B cell (primary cell): ENCODE results near the gene CFHR5. TPM values are rescaled to one million over a fixed set of nuclear protein-coding genes. Genes with fewer than 3 reads are reported as not detected.

Experiments used
- ATAC-seq: fragments of 200-7000 bp; cut with Tn5 transposase; one replicate; pipeline ENCODE4 v1.10.0; 2021; ENCODE audit warnings: low read depth, mild to moderate bottlenecking, moderate number of reproducible peaks, moderate library complexity
- CTCF ChIA-PET: fragments of 350-600 bp; sonication (Branson Sonifier 250); formaldehyde crosslinking; loops from one replicate; lab custom pipeline; 2021; ENCODE audit warnings: antibody characterized with exemption, inconsistent platforms; lab: Charles Lee
- POLR2A ChIA-PET: fragments of 350-600 bp; sonication (Branson Sonifier 250); formaldehyde crosslinking; loops from one replicate; lab custom pipeline; 2021; ENCODE audit warnings: antibody characterized with exemption; lab: Charles Lee
- DNase-seq: peaks from one replicate; pipeline ENCODE4 v3.0.0; 2013
- H2AFZ ChIP-seq: 2 replicates; pipeline ENCODE4 v1.6.1; 2012; ENCODE audit warnings: mild to moderate bottlenecking, low read depth, low read length; ENCODE audit not compliant: insufficient read depth, poor library complexity, severe bottlenecking
- H3K27ac ChIP-seq, 2 donors: 1 replicate in 1 of 2; 2 replicates in 1 of 2; pipeline ENCODE4 v1.5.1; 2012 to 2013; ENCODE audit warnings: low read length in 2 of 2, mild to moderate bottlenecking in 2 of 2, moderate library complexity in 1 of 2
- H3K27me3 ChIP-seq, 4 experiments: fragments of 200-600 bp in 1 of 4; sonication (generic) in 1 of 4; replicated peaks in 1 of 4; 1 replicate in 2 of 4; 2 replicates in 2 of 4; pipeline versions ENCODE4 v1.6.1 to v1.7.0; 2013 to 2016; ENCODE audit warnings: low read length in 3 of 4, mild to moderate bottlenecking in 2 of 4, mixed read lengths in 1 of 4, moderate library complexity in 1 of 4; ENCODE audit not compliant: insufficient read depth in 4 of 4, control insufficient read depth in 3 of 4; ENCODE audit errors: control extremely low read depth in 1 of 4
- H3K36me3 ChIP-seq, 2 experiments: replicated peaks in 1 of 2; 1 replicate in 1 of 2; 2 replicates in 1 of 2; pipeline versions ENCODE4 v1.6.1 to v1.7.1; 2013; ENCODE audit warnings: low read length in 1 of 2; ENCODE audit not compliant: insufficient read depth in 2 of 2, control insufficient read depth in 1 of 2; ENCODE audit errors: control extremely low read depth in 1 of 2, extremely low read depth in 1 of 2
- H3K4me1 ChIP-seq, 2 donors: fragments of 200-600 bp in 1 of 2; sonication (generic) in 1 of 2; 1 replicate in 1 of 2; 2 replicates in 1 of 2; pipeline versions ENCODE4 v1.5.1 to v1.6.1; 2013 to 2017; ENCODE audit warnings: low read length in 2 of 2; ENCODE audit not compliant: control insufficient read depth in 2 of 2, insufficient read depth in 2 of 2
- H3K4me2 ChIP-seq: replicated peaks from 2 replicates; pipeline ENCODE3; 2012; ENCODE audit warnings: mild to moderate bottlenecking, low read depth, low read length; ENCODE audit not compliant: poor library complexity, severe bottlenecking
- H3K4me3 ChIP-seq, 5 experiments: fragments of 200-600 bp in 1 of 5; sonication (generic) in 1 of 5; 1 replicate in 3 of 5; 2 replicates in 2 of 5; pipeline versions ENCODE4 v1.5.1 to v1.7.0; 2011 to 2016; ENCODE audit warnings: low read length in 4 of 5, mild to moderate bottlenecking in 4 of 5, low read depth in 2 of 5, control low read depth in 1 of 5, moderate library complexity in 1 of 5; ENCODE audit not compliant: insufficient read depth in 1 of 5; ENCODE audit errors: control extremely low read depth in 1 of 5, extremely low read depth in 1 of 5
- H3K79me2 ChIP-seq: fragments of 200-600 bp; sonication (generic); one replicate; pipeline ENCODE4 v1.6.0; 2016; ENCODE audit warnings: low read length; ENCODE audit not compliant: control insufficient read depth, insufficient read depth
- H3K9ac ChIP-seq: fragments of 200-600 bp; sonication (generic); 2 replicates; pipeline ENCODE4 v1.6.1; 2017; ENCODE audit warnings: mild to moderate bottlenecking, low read length, moderate library complexity
- H3K9me3 ChIP-seq, 3 donors: one replicate each; pipeline versions ENCODE4 v1.6.1 to v1.7.1; 2013; ENCODE audit warnings: low read length in 2 of 3; ENCODE audit not compliant: control insufficient read depth in 2 of 3, insufficient read depth in 1 of 3; ENCODE audit errors: control extremely low read depth in 1 of 3
- H4K20me1 ChIP-seq: 2 replicates; pipeline ENCODE4 v1.6.0; 2012; ENCODE audit warnings: mild to moderate bottlenecking, low read length; ENCODE audit not compliant: insufficient read depth, control insufficient read depth, poor library complexity, severe bottlenecking
- H3K27ac Mint-ChIP-seq: one replicate; pipeline ENCODE4 v1.8.0; 2021; ENCODE audit warnings: mixed read lengths
- H3K27me3 Mint-ChIP-seq: one replicate; pipeline ENCODE4 v1.8.0; 2021; ENCODE audit warnings: mixed read lengths
- H3K4me1 Mint-ChIP-seq: one replicate; pipeline ENCODE4 v1.8.0; 2021; ENCODE audit warnings: mixed read lengths
- H3K4me3 Mint-ChIP-seq: one replicate; pipeline ENCODE4 v1.8.0; 2021; ENCODE audit warnings: mixed read lengths
- H3K9me3 Mint-ChIP-seq: one replicate; pipeline ENCODE4 v1.8.0; 2022; ENCODE audit warnings: mixed read lengths; ENCODE audit not compliant: insufficient read depth
- EZH2 ChIP-seq: IDR thresholded peaks from 2 replicates; pipeline ENCODE4 v1.6.1; 2012; ENCODE audit warnings: borderline replicate concordance, low read depth, mild to moderate bottlenecking, moderate library complexity, low read length; ENCODE audit not compliant: insufficient read depth, poor library complexity, severe bottlenecking
- WGBS: methylation state at CpG from one replicate; pipeline ENCODE4 v1.1.5; 2013; ENCODE audit warnings: missing lambda C conversion rate; ENCODE audit not compliant: insufficient coverage; 5-methylcytosine and 5-hydroxymethylcytosine counted together
- intact Hi-C: fragments of 100-400 bp; cut with micrococcal nuclease; formaldehyde crosslinking; loops from one replicate; pipeline ENCODE4 v1.10.0; 2022
- polyA plus RNA-seq: library from polyadenylated mRNA; depleted of rRNA; stranded (reverse); fragments of >200 nt; gene quantifications from 2 replicates; pipeline ENCODE4 v1.2.3, GENCODE V29; 2012
- total RNA-seq, 2 donors: library from RNA; stranded (reverse); fragments of 120-200 nt in 1 of 2; gene quantifications; 1 replicate in 1 of 2; 2 replicates in 1 of 2; pipeline versions ENCODE4 v1.2.3 to v1.2.4, GENCODE V29; 2013 to 2022
- TF ChIP-seq, protein P1 (sequence below): fragments of 200-600 bp; IDR thresholded peaks from one replicate; pipeline ENCODE4 v1.8.0; 2022; ENCODE audit warnings: antibody characterized with exemption, mild to moderate bottlenecking

The CFHR5 gene
- total and polyA plus RNA-seq, 2 donors (not counting 1 experiment from before 2014, with no cell fraction given): not detected

GRCh38 chr1:197008861-197009260, 31.5 kb downstream of the CFHR5 start:
- Histone ChIP-seq H3K36me3 (no peaks in the 10 kb centered on the region), H3K27ac (no peak overlapping the region), H3K27me3 (no peaks in the 10 kb centered on the region), H2AFZ (no peak overlapping the region), H3K9me3 (peaks cover 0 to 3% (median 0%) of the 10 kb centered on the region in 3 donors), H3K4me1 (no peaks in the 10 kb centered on the region), H3K9ac (no peak overlapping the region), H3K4me2 (no peak overlapping the region), H4K20me1 (no peaks in the 10 kb centered on the region), H3K4me3 (no peak overlapping the region), H3K79me2 (no peaks in the 10 kb centered on the region)
- ATAC-seq (no peak), DNase-seq (no peak)
- 71% methylated on average over 1 of the region's 6 CpGs for WGBS
- ChIA-PET CTCF (no interaction called here), POLR2A (no interaction called here)
- Mint-ChIP-seq H3K4me1 (no peaks in the 10 kb centered on the region), H3K27ac (no peak overlapping the region), H3K27me3 (no peaks in the 10 kb centered on the region), H3K9me3 (peaks cover 6% of the 10 kb centered on the region), H3K4me3 (no peak overlapping the region)
- intact Hi-C loops: no loop called here
- no peak for TF ChIP-seq EZH2
- TF ChIP-seq, protein P1, sequence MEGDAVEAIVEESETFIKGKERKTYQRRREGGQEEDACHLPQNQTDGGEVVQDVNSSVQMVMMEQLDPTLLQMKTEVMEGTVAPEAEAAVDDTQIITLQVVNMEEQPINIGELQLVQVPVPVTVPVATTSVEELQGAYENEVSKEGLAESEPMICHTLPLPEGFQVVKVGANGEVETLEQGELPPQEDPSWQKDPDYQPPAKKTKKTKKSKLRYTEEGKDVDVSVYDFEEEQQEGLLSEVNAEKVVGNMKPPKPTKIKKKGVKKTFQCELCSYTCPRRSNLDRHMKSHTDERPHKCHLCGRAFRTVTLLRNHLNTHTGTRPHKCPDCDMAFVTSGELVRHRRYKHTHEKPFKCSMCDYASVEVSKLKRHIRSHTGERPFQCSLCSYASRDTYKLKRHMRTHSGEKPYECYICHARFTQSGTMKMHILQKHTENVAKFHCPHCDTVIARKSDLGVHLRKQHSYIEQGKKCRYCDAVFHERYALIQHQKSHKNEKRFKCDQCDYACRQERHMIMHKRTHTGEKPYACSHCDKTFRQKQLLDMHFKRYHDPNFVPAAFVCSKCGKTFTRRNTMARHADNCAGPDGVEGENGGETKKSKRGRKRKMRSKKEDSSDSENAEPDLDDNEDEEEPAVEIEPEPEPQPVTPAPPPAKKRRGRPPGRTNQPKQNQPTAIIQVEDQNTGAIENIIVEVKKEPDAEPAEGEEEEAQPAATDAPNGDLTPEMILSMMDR: no peak

DNA sequence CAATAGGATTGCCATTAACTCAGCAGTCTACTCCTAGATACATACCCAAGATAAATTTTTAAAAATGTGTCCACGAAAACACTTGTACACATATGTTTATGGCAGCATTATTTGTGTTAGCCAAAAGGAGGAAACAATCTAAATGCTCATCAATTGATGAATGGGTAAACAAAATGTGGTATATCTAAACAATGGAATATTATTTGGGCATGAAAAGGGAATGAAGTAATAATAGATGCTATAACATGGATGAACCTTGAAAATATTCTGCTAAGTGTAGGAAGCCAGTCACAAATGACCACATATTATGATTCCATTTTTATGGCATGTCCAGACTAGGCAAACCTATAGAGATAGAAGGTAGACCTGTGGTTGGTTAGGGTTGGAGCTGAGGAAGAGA, 34.3 kb downstream of the CFHR5 start:
- no peaks in the 10 kb centered on the region for H4K20me1 ChIP-seq
- DNase-seq (no peak), ATAC-seq (no peak)
- no peak overlapping the region for H3K4me3 ChIP-seq
- no peak overlapping the region for H3K27ac Mint-ChIP-seq
- no peak overlapping the region for H3K4me3 Mint-ChIP-seq
- H3K4me2 ChIP-seq: no peak overlapping the region
- no peak overlapping the region for H2AFZ ChIP-seq
- TF ChIP-seq EZH2: no peak
- no peaks in the 10 kb centered on the region for H3K79me2 ChIP-seq
- no peak overlapping the region for H3K9ac ChIP-seq
- H3K4me1 Mint-ChIP-seq: no peaks in the 10 kb centered on the region
- no peaks in the 10 kb centered on the region for H3K27me3 ChIP-seq
- intact Hi-C loops: no loop called here
- no peaks in the 10 kb centered on the region for H3K36me3 ChIP-seq
- no peaks in the 10 kb centered on the region for H3K27me3 Mint-ChIP-seq
- H3K4me1 ChIP-seq: no peaks in the 10 kb centered on the region
- ChIA-PET CTCF (no interaction called here), POLR2A (no interaction called here)
- H3K9me3 ChIP-seq: peaks cover 0 to 3% (median 0%) of the 10 kb centered on the region in 3 donors
- H3K9me3 Mint-ChIP-seq: peaks cover 6% of the 10 kb centered on the region
- WGBS: no CpG with 5 or more reads among the region's 1 CpG
- no peak overlapping the region for H3K27ac ChIP-seq
